Left lobe of liver (tissue), 2 donors: Measurements from ENCODE around the gene METRN. TPM values are rescaled to one million over a fixed set of nuclear protein-coding genes. Genes with fewer than 3 reads are reported as not detected.

Experiments used
- ATAC-seq: fragments of 200-7000 bp; cut with Tn5 transposase; one replicate; pipeline ENCODE4 v1.9.1; 2020; ENCODE audit warnings: mild to moderate bottlenecking, moderate library complexity
- DNase-seq: peaks from one replicate; pipeline ENCODE4 v3.0.0-alpha.2; 2020; ENCODE audit warnings: low spot score
- total RNA-seq: library from RNA; stranded (reverse); gene quantifications from one replicate; pipeline ENCODE4 v1.2.1, GENCODE V29; 2021
- donor health status: DM: no; HTN: no; CAD: no; lungs with moderate emphysema.
- donor health status: DM: no; HTN: yes; CAD: no.

Gene METRN
- total RNA-seq, 1 donor from 2014 or later: 60.0 TPM

DNA sequence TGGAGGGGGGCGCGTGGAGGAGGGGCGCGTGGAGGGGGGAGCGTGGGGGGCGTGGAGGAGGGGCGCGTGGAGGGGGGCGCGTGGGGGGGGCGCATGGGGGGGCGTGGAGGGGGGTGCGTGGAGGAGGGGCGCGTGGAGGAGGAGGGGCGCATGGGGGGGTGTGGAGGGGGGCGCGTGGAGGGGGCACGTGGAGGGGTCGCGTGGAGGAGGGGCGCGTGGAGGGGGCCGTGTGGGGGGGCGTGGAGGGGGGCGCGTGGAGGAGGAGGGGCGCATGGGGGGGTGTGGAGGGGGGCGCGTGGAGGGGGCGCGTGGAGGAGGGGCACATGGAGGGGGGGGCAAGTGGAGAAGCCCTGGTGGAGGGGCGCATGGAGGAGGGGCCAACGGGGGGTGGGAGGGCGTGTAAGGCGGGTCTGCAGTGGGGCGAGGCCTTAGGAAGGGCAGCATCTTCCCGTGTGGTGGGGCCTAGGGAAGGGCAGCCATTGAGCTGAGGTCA, 52.9 kb downstream of the METRN start:
- no peak for ATAC-seq
- DNase-seq: no peak

DNA sequence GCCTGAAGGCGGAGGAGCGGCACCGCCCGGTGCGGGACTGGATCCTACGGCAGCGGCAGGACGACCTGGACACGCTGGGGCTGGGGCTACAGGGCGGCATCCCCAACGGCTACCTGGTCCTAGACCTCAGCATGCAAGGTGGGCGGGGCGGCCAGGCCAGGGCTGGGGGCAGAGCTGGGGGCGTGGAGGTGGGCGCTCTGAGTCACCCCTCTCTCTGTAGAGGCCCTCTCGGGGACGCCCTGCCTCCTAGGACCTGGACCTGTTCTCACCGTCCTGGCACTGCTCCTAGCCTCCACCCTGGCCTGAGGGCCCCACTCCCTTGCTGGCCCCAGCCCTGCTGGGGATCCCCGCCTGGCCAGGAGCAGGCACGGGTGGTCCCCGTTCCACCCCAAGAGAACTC, 53.5 kb downstream of the METRN start:
- DNase-seq: no peak
- no peak for ATAC-seq

Other genes starting within 250 kb of the METRN start
- 31.6 TPM for gene CAPN15, start 187.4 kb upstream of the METRN start, total RNA-seq
- not detected for gene PRR35, start 154.7 kb upstream of the METRN start, total RNA-seq
- 0.28 TPM for gene NHLRC4, start 148.1 kb upstream of the METRN start, total RNA-seq
- gene PIGQ, start 145.2 kb upstream of the METRN start, total RNA-seq: 42.1 TPM
- 15.5 TPM for gene RAB40C, start 125.1 kb upstream of the METRN start, total RNA-seq
- gene WFIKKN1, start 84.1 kb upstream of the METRN start, total RNA-seq: 0.96 TPM
- 33.2 TPM for gene METTL26, start 78.8 kb upstream of the METRN start, total RNA-seq
- 101 TPM for gene MCRIP2, start 73.3 kb upstream of the METRN start, total RNA-seq
- gene WDR90, start 65.8 kb upstream of the METRN start, total RNA-seq: 17.2 TPM
- 57.9 TPM for gene RHOT2, start 47.0 kb upstream of the METRN start, total RNA-seq
- 1.1 TPM for gene RHBDL1, start 39.4 kb upstream of the METRN start, total RNA-seq
- gene STUB1, start 34.7 kb upstream of the METRN start, total RNA-seq: 56.2 TPM
- gene JMJD8, start 30.8 kb upstream of the METRN start, total RNA-seq: 40.5 TPM
- gene WDR24, start 24.7 kb upstream of the METRN start, total RNA-seq: 12.2 TPM
- 0.30 TPM for gene FBXL16, start 9.3 kb upstream of the METRN start, total RNA-seq
- 37.1 TPM for gene ANTKMT, start 6.0 kb downstream of the METRN start, total RNA-seq
- 0.38 TPM for gene CCDC78, start 11.3 kb downstream of the METRN start, total RNA-seq
- gene HAGHL, start 12.0 kb downstream of the METRN start, total RNA-seq: 1.2 TPM
- 18.3 TPM for gene CIAO3, start 25.9 kb downstream of the METRN start, total RNA-seq
- 0.08 TPM for gene MSLN, start 45.6 kb downstream of the METRN start, total RNA-seq
- gene RPUSD1, start 73.3 kb downstream of the METRN start, total RNA-seq: 9.0 TPM
- 6.4 TPM for gene CHTF18, start 73.5 kb downstream of the METRN start, total RNA-seq
- not detected for gene GNG13, start 85.6 kb downstream of the METRN start, total RNA-seq